Fibroblast of pulmonary artery (primary cell): ENCODE data around the gene POU2AF1.

Source experiments
- DNase-seq: peaks from one replicate; pipeline ENCODE4 v3.0.0-alpha.2; 2010; ENCODE audit warnings: low read depth
- H3K4me3 ChIP-seq: replicated peaks from 2 replicates; pipeline ENCODE4 v1.5.1; 2011; ENCODE audit warnings: low read depth, mild to moderate bottlenecking, control low read depth, low read length, moderate library complexity
- CTCF ChIP-seq: IDR thresholded peaks from 2 replicates; pipeline ENCODE4 v1.5.1; 2011; ENCODE audit warnings: mild to moderate bottlenecking, control low read depth, low read length, inconsistent platforms; ENCODE audit errors: missing control alignments

The POU2AF1 gene

GRCh38 chr11:111348147-111348546, 30.9 kb downstream of the POU2AF1 start:
- TF ChIP-seq CTCF = no peak
- no peak overlapping the region for H3K4me3 ChIP-seq
- no peak for DNase-seq

GRCh38 chr11:111347723-111348115, 31.4 kb downstream of the POU2AF1 start:
- no peak overlapping the region for H3K4me3 ChIP-seq
- DNase-seq = peak; percentile 17
- no peak for TF ChIP-seq CTCF

GRCh38 chr11:111347002-111347722, 31.9 kb downstream of the POU2AF1 start:
- H3K4me3 ChIP-seq = no peak overlapping the region
- TF ChIP-seq CTCF = no peak
- no peak for DNase-seq

- peak; percentile 74 for DNase-seq
- TF ChIP-seq CTCF = no peak
- no peak overlapping the region for H3K4me3 ChIP-seq
Measured at GRCh38 chr11:111344032-111344431, 35.0 kb downstream of the POU2AF1 start.

- no peak for DNase-seq
- no peak overlapping the region for H3K4me3 ChIP-seq
- TF ChIP-seq CTCF = no peak
Measured at GRCh38 chr11:111342329-111342728, 36.7 kb downstream of the POU2AF1 start.

- TF ChIP-seq CTCF = no peak
- DNase-seq = no peak
- H3K4me3 ChIP-seq = no peak overlapping the region
Measured at GRCh38 chr11:111339758-111340388, 39.2 kb downstream of the POU2AF1 start.
